Stimulated activated naive B cell treated with anti-CD40 and anti-IgM and Interleukin-4, amounts not matched to agents 10 μg/mL and 1 μg/mL and 100 μg/mL, for 72 hours (primary cell): Measurements from ENCODE around the gene TP53TG3C.
"Not testable (repeated sequence)": the region's sequence is repeated elsewhere in the genome, so short reads cannot be mapped to it uniquely, and the experiment has no call there.

ENCODE experiments used
- ATAC-seq, 2 donors: fragments of 150-1000 bp; cut with Tn5 transposase; replicated peaks; 2 replicates each; pipeline ENCODE4 v1.10.0; 2021; ENCODE audit warnings: moderate library complexity in 1 of 2
- DNase-seq: peaks from one replicate; pipeline ENCODE4 v3.0.0; 2021
- H3K27ac Mint-ChIP-seq: one replicate; pipeline ENCODE4 v1.8.0; 2022; ENCODE audit warnings: mild to moderate bottlenecking, mixed read lengths
- H3K27me3 Mint-ChIP-seq, 2 donors: one replicate each; pipeline ENCODE4 v1.8.0; 2022; ENCODE audit warnings: mixed read lengths in 2 of 2
- H3K36me3 Mint-ChIP-seq, 2 donors: one replicate each; pipeline ENCODE4 v1.8.0; 2022; ENCODE audit warnings: mixed read lengths in 2 of 2, mild to moderate bottlenecking in 1 of 2
- H3K4me1 Mint-ChIP-seq, 2 donors: one replicate each; pipeline ENCODE4 v1.8.0; 2022; ENCODE audit warnings: mixed read lengths in 2 of 2, mild to moderate bottlenecking in 1 of 2
- H3K4me3 Mint-ChIP-seq, 2 donors: one replicate each; pipeline ENCODE4 v1.8.0; 2022; ENCODE audit warnings: mild to moderate bottlenecking in 2 of 2, mixed read lengths in 2 of 2, moderate library complexity in 1 of 2
- H3K9me3 Mint-ChIP-seq, 2 donors: one replicate each; pipeline ENCODE4 v1.8.0; 2022; ENCODE audit warnings: mixed read lengths in 2 of 2, mild to moderate bottlenecking in 1 of 2

TP53TG3C gene, protein sequence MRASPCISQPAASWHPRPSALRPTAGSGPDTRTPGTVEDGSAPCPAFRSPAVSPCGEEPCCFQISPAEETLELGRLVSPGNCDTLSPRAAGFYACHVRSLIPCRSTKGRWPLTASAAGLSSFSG

GRCh38 chr16:33193926-33194325 is at the start of gene TP53TG3C:
Gene TP53TG3C (plus strand): TSS chr16:33194226. CDS start chr16:33194294, 68 bp downstream.
- H3K36me3 Mint-ChIP-seq, H3K27me3 Mint-ChIP-seq, DNase-seq, H3K9me3 Mint-ChIP-seq, H3K4me1 Mint-ChIP-seq, H3K4me3 Mint-ChIP-seq, ATAC-seq, H3K27ac Mint-ChIP-seq: not testable (repeated sequence)
